CD4-positive, CD25-positive, alpha-beta regulatory T cell (primary cell): ENCODE data around the gene COL4A2. TPM values are rescaled to one million over a fixed set of nuclear protein-coding genes. Genes with fewer than 3 reads are reported as not detected.

Experiments
- ATAC-seq, 2 donors: fragments of 150-1000 bp; cut with Tn5 transposase; one replicate each; pipeline ENCODE4 v1.10.0; 2021; ENCODE audit warnings: low read depth in 2 of 2, moderate number of reproducible peaks in 2 of 2, moderate library complexity in 1 of 2
- DNase-seq, 3 donors: peaks; one replicate each; pipeline versions ENCODE4 v3.0.0 to v3.0.0-alpha.2; 2012 to 2022; ENCODE audit warnings: mixed read lengths in 1 of 3
- H3K27ac ChIP-seq: one replicate; pipeline ENCODE4 v1.7.0; 2013; ENCODE audit warnings: mild to moderate bottlenecking, low read length; ENCODE audit not compliant: insufficient read depth, poor library complexity, severe bottlenecking
- H3K27me3 ChIP-seq: one replicate; pipeline ENCODE4 v1.7.0; 2013; ENCODE audit warnings: low read length; ENCODE audit not compliant: control insufficient read depth, insufficient read depth
- H3K36me3 ChIP-seq: one replicate; pipeline ENCODE4 v1.7.0; 2013; ENCODE audit warnings: mild to moderate bottlenecking, low read length, moderate library complexity; ENCODE audit not compliant: control insufficient read depth, insufficient read depth
- H3K4me1 ChIP-seq: 2 replicates; pipeline ENCODE4 v1.7.0; 2013; ENCODE audit warnings: mild to moderate bottlenecking, low read length; ENCODE audit not compliant: insufficient read depth, control insufficient read depth, poor library complexity, severe bottlenecking
- H3K4me3 ChIP-seq: one replicate; pipeline ENCODE4 v1.7.0; 2013; ENCODE audit warnings: low read depth, mild to moderate bottlenecking, low read length, moderate library complexity
- H3K9me3 ChIP-seq, 2 experiments: 1 replicate in 1 of 2; 2 replicates in 1 of 2; pipeline ENCODE4 v1.7.0; 2013; ENCODE audit warnings: low read length in 2 of 2, mild to moderate bottlenecking in 1 of 2, moderate library complexity in 1 of 2; ENCODE audit not compliant: control insufficient read depth in 2 of 2
- H3K27ac Mint-ChIP-seq, 3 donors: one replicate each; pipeline ENCODE4 v1.8.0; 2020 to 2022; ENCODE audit warnings: mild to moderate bottlenecking in 3 of 3, mixed read lengths in 3 of 3, moderate library complexity in 2 of 3
- H3K27me3 Mint-ChIP-seq: one replicate; pipeline ENCODE4 v1.8.0; 2022; ENCODE audit warnings: mild to moderate bottlenecking, mixed read lengths
- H3K36me3 Mint-ChIP-seq: one replicate; pipeline ENCODE4 v1.8.0; 2020; ENCODE audit warnings: mixed read lengths
- H3K4me1 Mint-ChIP-seq, 4 donors: one replicate each; pipeline ENCODE4 v1.8.0; 2020 to 2022; ENCODE audit warnings: mixed read lengths in 4 of 4, mild to moderate bottlenecking in 1 of 4
- H3K4me3 Mint-ChIP-seq, 4 donors: one replicate each; pipeline ENCODE4 v1.8.0; 2020 to 2022; ENCODE audit warnings: mild to moderate bottlenecking in 4 of 4, mixed read lengths in 4 of 4, moderate library complexity in 3 of 4
- H3K9me3 Mint-ChIP-seq, 7 donors: one replicate each; pipeline ENCODE4 v1.8.0; 2020 to 2022; ENCODE audit warnings: mixed read lengths in 7 of 7, mild to moderate bottlenecking in 3 of 7, moderate library complexity in 2 of 7
- polyA plus RNA-seq, 4 donors: library from polyadenylated mRNA; unstranded; fragments of 300-500 nt; fragmentation: Illumina TruSeq; gene quantifications; one replicate each; pipeline ENCODE4 v1.2.3, GENCODE V29; 2021
- total RNA-seq: library from RNA; stranded (reverse); gene quantifications from one replicate; pipeline ENCODE4 v1.2.3, GENCODE V29; 2022

Gene COL4A2
- total and polyA plus RNA-seq, 5 donors from 2014 or later = not detected

DNA sequence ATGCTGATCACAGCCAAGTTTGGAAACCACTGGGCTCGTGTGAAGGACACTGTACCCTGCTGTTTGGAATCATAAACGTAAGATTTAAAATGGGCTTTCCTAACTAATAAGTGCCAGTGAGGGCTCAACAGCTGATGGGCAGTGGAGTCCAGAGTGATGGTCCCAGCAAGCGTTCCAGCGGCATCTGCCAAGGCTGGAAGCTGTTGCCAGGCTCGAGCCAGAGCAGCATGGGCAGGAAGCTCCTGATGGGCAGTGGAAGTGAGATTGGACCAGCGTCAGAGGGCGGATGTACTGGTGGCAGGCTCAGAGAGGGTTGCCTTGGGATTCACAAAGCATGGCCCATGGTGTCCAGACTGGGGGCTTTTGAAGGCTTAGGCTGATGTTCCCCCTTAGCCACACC, 30.2 kb downstream of the COL4A2 start:
- no peaks in the 10 kb centered on the region for H3K36me3 ChIP-seq
- no peaks in the 10 kb centered on the region for H3K27me3 ChIP-seq
- Mint-ChIP-seq H3K27me3 (peaks cover 11% of the 10 kb centered on the region), H3K36me3 (no peaks in the 10 kb centered on the region), H3K4me1 (peaks cover 5 to 33% (median 12%) of the 10 kb centered on the region in 4 donors), H3K9me3 (peaks cover 0 to 5% (median 0%) of the 10 kb centered on the region in 7 donors), H3K4me3 (no peak overlapping the region), H3K27ac (no peak overlapping the region)
- peaks cover 4% of the 10 kb centered on the region for H3K4me1 ChIP-seq
- H3K27ac ChIP-seq = no peak overlapping the region
- no peak overlapping the region for H3K4me3 ChIP-seq
- DNase-seq (no peak), ATAC-seq (no peak)
- no peaks in the 10 kb centered on the region for H3K9me3 ChIP-seq

DNA sequence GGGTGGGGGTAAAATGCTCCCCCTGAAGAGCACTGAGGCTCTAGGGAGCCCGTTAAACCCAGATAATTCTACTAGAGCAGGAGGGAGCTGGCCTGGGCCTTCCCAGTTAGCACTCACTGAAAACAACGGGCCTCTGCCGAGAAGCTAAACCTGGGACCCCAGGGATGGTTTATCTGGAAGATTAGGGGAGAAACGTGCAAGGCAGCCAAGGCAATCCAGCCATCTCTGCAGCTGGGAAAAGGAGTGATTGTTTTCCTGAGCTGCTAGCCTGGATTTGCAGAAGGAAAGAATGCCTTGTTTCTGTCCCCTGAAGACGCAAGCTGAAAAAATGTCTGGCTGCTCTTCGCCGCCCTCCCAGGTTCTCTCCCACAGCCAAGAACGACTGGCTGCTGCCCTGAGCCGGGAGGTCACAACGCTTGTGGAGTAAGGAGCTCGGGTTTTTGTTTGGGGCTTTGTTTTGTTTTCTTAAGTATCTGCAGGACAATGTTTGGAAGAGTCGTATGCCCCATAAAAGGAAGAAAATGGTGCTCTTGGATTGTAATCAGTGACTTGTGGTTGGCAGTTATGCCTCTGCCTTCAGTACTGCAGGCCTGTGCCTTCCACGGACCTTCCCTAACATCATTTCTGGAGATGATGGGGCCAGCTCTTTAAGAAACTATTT, 31.5 kb downstream of the COL4A2 start:
- Histone ChIP-seq H3K4me1 (peaks cover 4% of the 10 kb centered on the region), H3K36me3 (no peaks in the 10 kb centered on the region), H3K4me3 (no peak overlapping the region), H3K27me3 (no peaks in the 10 kb centered on the region), H3K9me3 (no peaks in the 10 kb centered on the region), H3K27ac (no peak overlapping the region)
- Mint-ChIP-seq H3K27ac (peak overlapping the region in 2 of 3 donors; percentile 35 to 46), H3K36me3 (no peaks in the 10 kb centered on the region), H3K9me3 (peaks cover 0 to 5% (median 0%) of the 10 kb centered on the region in 7 donors), H3K4me3 (no peak overlapping the region), H3K27me3 (peaks cover 13% of the 10 kb centered on the region), H3K4me1 (peaks cover 5 to 33% (median 12%) of the 10 kb centered on the region in 4 donors)
- ATAC-seq = no peak
- no peak for DNase-seq

DNA sequence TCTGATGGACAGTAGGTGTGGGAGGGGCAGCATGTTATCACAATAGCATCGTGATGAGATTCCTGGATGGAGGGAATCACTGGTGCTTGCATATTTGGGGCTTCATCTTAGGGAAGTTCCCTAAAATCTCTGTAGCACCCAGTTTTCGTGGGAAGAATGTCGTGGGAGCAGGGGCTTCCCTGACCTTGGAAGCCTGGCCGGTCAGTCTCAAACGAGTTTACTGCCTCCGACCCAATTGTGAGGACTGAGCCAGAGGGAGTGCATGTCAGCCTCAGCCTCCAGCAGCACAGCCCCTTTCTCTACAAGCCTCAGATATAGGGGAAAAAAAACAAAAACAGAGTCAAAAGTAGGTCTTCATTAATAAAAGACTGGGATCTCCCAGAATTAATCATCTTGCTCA, 32.2 kb downstream of the COL4A2 start:
- Mint-ChIP-seq H3K4me1 (peaks cover 5 to 33% (median 12%) of the 10 kb centered on the region in 4 donors), H3K36me3 (no peaks in the 10 kb centered on the region), H3K4me3 (peak overlapping the region in 1 of 4 donors; percentile 28), H3K27ac (peak overlapping the region in 2 of 3 donors; percentile 35 to 46), H3K9me3 (peaks cover 0 to 7% (median 0%) of the 10 kb centered on the region in 7 donors), H3K27me3 (peaks cover 13% of the 10 kb centered on the region)
- Histone ChIP-seq H3K4me3 (no peak overlapping the region), H3K36me3 (no peaks in the 10 kb centered on the region), H3K27me3 (no peaks in the 10 kb centered on the region), H3K9me3 (no peaks in the 10 kb centered on the region), H3K27ac (no peak overlapping the region), H3K4me1 (peaks cover 4% of the 10 kb centered on the region)
- ATAC-seq = no peak
- DNase-seq = no peak

DNA sequence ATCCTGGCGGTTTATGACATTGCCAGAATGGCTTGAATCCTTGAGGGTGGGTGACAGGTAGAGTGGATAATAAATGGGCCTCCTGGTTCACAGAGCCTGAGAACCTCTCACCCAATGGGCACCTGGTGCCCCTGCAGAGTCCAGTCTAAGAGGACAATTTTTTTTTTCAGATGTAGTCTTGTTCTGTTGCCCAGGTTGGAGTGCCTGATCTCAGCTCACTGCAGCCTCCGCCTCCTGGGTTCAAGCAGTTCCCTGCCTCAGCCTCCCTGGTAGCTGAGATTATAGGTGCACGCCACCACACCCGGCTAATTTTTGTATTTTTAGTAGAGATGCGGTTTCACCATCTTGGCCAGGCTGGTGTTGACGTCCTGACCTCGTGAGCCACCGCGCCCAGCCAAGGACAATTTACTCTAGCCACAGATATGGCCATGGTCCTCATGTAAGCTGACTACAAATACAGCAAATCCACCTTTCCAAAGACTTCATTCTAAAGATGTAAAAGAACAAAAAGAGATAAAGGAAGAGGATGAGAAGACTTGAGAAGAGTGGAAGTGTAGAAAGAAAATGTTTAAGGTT, 33.0 kb downstream of the COL4A2 start:
- ATAC-seq (no peak), DNase-seq (no peak)
- no peaks in the 10 kb centered on the region for H3K9me3 ChIP-seq
- H3K36me3 ChIP-seq = no peaks in the 10 kb centered on the region
- peak overlapping the region; percentile 13 for H3K4me3 ChIP-seq
- H3K27me3 ChIP-seq = no peaks in the 10 kb centered on the region
- Mint-ChIP-seq H3K4me3 (peak overlapping the region in 3 of 4 donors; percentile 21 to 84 (median 73)), H3K9me3 (peaks cover 0 to 4% (median 0%) of the 10 kb centered on the region in 7 donors), H3K27ac (peak overlapping the region; percentile 70 to 93 (median 93)), H3K4me1 (peaks cover 5 to 33% (median 12%) of the 10 kb centered on the region in 4 donors), H3K27me3 (peaks cover 19% of the 10 kb centered on the region), H3K36me3 (no peaks in the 10 kb centered on the region)
- peaks cover 4% of the 10 kb centered on the region for H3K4me1 ChIP-seq
- H3K27ac ChIP-seq = no peak overlapping the region

DNA sequence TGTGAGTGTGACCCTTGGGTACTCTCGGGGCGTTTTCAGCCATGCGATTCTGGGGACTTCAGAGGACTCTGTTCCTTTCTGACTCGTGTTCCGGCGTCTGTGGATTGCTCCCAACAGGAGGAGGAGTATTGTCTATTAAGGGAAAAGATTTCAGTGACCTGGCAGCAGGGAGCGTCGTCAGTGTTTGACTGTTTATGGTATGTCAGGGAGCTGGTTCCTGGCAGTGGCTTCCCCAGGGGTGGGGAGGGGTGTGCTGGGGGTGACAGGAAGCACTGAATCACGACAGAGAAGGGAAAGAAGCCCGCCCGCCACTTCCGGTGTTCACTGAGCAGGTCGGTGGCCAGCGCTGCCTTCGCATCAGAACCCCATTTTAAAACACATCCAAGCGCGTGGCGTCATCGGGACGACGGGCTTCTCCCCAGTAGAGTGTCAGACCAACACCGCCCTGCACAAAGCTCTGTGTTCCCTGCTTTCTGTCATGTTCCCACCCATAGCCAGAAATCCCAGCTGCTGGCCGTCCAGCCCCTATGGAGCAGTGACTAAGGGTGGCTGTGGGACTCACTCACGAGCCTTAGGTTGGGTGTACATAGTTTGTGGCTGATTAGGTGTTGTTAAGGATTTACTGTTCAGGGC, 33.8 kb downstream of the COL4A2 start:
- peaks cover 5 to 33% (median 12%) of the 10 kb centered on the region in 4 donors for H3K4me1 Mint-ChIP-seq
- peak overlapping the region; percentile 27 to 93 (median 93) for H3K27ac Mint-ChIP-seq
- H3K4me3 ChIP-seq = peak overlapping the region; percentile 13
- H3K27me3 ChIP-seq = no peaks in the 10 kb centered on the region
- ATAC-seq (peak; percentile 68 to 77), DNase-seq (peak; percentile 3 to 71 (median 42))
- no peaks in the 10 kb centered on the region for H3K9me3 ChIP-seq
- H3K9me3 Mint-ChIP-seq = peaks cover 0 to 4% (median 0%) of the 10 kb centered on the region in 7 donors
- no peaks in the 10 kb centered on the region for H3K36me3 Mint-ChIP-seq
- H3K4me3 Mint-ChIP-seq = peak overlapping the region in 3 of 4 donors; percentile 54 to 84 (median 73)
- H3K27ac ChIP-seq = no peak overlapping the region
- H3K36me3 ChIP-seq = no peaks in the 10 kb centered on the region
- peaks cover 4% of the 10 kb centered on the region for H3K4me1 ChIP-seq
- peaks cover 26% of the 10 kb centered on the region for H3K27me3 Mint-ChIP-seq

DNA sequence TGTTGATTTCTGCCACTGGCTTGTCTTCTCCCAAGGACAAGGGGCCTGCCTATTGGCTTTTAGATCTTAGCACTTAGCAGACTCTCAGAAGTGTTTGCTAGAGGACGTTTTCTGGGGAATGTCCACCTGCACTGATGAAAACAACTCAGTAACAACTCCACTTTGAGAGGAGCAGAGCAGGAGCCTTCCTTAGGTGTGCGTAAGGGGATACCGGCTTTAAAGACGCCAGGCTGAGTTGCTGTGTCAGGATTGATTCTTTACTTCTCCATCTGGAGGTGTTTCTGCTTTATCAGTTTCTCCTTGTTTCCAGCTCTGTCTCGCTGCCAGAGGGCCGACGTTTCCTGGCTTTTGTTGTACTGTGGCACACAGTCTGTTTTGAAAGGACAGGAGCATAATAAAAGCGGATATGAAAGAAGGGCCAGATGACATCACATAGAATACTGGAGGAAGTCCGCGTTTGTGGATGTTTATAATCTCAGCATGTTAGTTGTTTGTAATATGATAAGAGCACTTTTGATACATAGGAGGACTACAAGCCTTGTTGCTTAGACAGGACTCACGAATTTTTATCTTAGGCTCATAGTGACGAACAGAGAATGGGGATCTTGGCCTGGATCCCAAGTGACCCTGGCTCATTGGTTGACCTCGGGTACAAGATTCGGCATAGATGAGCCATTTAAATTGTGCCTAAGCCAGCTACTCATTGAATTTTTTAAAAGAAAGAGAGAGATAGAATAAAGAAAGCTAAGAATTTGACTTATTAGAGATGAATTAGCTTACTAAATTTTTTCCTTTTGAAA, 34.6 kb downstream of the COL4A2 start:
- H3K27ac ChIP-seq = no peak overlapping the region
- Mint-ChIP-seq H3K4me1 (peaks cover 5 to 33% (median 12%) of the 10 kb centered on the region in 4 donors), H3K27me3 (peaks cover 26% of the 10 kb centered on the region), H3K9me3 (peaks cover 0 to 4% (median 0%) of the 10 kb centered on the region in 7 donors), H3K4me3 (peak overlapping the region in 2 of 4 donors; percentile 73 to 84), H3K27ac (peak overlapping the region; percentile 15 to 93 (median 93)), H3K36me3 (no peaks in the 10 kb centered on the region)
- DNase-seq (peak in 1 of 3 donors; percentile 24), ATAC-seq (no peak)
- H3K4me1 ChIP-seq = peaks cover 4% of the 10 kb centered on the region
- H3K9me3 ChIP-seq = no peaks in the 10 kb centered on the region
- H3K36me3 ChIP-seq = no peaks in the 10 kb centered on the region
- no peaks in the 10 kb centered on the region for H3K27me3 ChIP-seq
- H3K4me3 ChIP-seq = no peak overlapping the region

DNA sequence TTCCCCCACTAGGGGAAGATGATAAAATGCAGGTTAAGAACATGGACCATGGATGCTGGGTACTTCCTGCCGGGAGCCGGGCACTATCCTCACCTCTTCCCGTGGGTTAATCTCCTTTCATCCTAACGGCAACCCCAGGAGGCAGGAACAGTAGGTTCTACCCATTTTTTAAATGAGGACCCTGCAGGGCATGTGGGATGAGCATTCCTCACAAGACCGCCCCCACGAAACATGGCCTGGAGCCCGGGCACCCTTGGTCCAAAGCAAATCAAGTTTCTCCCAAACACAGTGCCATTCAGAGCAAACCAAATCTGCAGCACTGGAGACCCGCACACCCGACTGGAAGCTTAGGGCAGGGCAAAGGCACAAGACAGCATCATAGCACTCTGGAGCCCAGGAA, 35.4 kb downstream of the COL4A2 start:
- Mint-ChIP-seq H3K27ac (peak overlapping the region in 1 of 3 donors; percentile 38), H3K27me3 (peaks cover 26% of the 10 kb centered on the region), H3K4me1 (peaks cover 5 to 33% (median 12%) of the 10 kb centered on the region in 4 donors), H3K36me3 (no peaks in the 10 kb centered on the region), H3K9me3 (peaks cover 0 to 4% (median 0%) of the 10 kb centered on the region in 7 donors), H3K4me3 (no peak overlapping the region)
- no peak overlapping the region for H3K27ac ChIP-seq
- ATAC-seq (no peak), DNase-seq (no peak)
- H3K9me3 ChIP-seq = no peaks in the 10 kb centered on the region
- H3K27me3 ChIP-seq = no peaks in the 10 kb centered on the region
- H3K4me3 ChIP-seq = no peak overlapping the region
- peaks cover 4% of the 10 kb centered on the region for H3K4me1 ChIP-seq
- H3K36me3 ChIP-seq = no peaks in the 10 kb centered on the region
